Mesenteric fat pad (tissue), 1 donor: ENCODE measurements around the gene RIPOR3. TPM values are rescaled to one million over a fixed set of nuclear protein-coding genes. Genes with fewer than 3 reads are reported as not detected.

ENCODE experiments used
- DNase-seq: peaks from one replicate; pipeline ENCODE4 v3.0.0-alpha.2; 2020; ENCODE audit warnings: low spot score
- long read RNA-seq: library from polyadenylated mRNA; unstranded; transcript quantifications from one replicate; pipeline ENCODE4 v2.0.0, GENCODE V29; 2020
- total RNA-seq: library from RNA; stranded (reverse); fragmentation: NEBNext Ultra II Directional; extraction: Animal tissue kit (Norgen Biotek cat#: 25700); gene quantifications from one replicate; pipeline ENCODE4 v1.2.1, GENCODE V29; 2021
- donor health status: DM: yes; HTN: yes; CAD: no.

The RIPOR3 gene
- 19.7 TPM for total RNA-seq
- long read RNA-seq, full-length matches to known transcripts = 2 of 19 reads
- long read RNA-seq, partial matches to known transcripts = 9 of 19 reads
- long read RNA-seq, other reads (novel, unspliced or antisense) = 8 of 19 reads

DNA sequence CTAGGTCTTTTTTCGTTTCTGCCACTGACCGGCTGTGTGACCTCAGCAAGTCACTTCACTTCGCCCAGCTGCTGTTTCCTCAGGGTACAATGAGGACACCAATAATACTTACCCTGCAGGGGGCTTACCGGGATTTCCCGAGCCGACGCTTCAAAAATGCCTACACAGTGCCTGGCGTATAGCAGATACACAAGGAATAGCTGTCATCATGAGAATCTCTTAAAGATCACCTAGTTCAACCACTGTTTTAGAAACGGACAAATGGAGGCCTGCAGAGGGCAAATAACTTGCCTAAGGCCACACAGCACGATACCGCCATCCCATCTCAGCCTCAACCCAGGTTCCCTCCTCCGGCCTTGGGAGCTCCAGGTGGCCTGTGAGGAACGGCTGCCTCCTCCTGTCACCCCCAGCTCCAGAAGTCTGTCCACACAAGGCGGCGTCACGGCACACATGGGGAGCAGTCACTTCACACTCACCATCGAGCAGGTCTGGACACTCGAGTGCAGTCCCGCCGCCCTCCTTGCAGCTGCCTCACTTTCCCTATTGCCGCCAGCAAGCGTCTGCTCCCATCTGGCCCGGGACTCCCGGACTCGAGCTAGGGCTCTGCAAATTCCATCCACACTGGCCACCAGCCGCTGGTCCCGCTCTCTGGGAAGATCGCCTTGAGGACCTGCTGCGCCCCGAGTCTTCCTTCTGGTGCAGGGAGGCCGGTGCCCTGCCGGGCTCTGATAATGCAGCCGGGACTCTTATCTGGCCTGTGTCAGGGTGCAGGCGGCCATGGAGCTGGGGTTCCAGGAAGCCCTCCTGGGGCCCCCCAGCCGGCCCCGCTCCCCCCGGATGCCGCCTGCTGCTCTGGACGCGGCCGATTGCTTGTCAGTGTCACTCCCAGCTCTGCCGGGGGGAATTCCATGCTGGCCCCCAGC, at the start of gene RIPOR3:
Gene RIPOR3, minus strand, starts transcription at position 893 of the 923 bp plus-strand sequence. Its CDS starts 414 bp downstream, at position 479.
- DNase-seq = no peak

DNA sequence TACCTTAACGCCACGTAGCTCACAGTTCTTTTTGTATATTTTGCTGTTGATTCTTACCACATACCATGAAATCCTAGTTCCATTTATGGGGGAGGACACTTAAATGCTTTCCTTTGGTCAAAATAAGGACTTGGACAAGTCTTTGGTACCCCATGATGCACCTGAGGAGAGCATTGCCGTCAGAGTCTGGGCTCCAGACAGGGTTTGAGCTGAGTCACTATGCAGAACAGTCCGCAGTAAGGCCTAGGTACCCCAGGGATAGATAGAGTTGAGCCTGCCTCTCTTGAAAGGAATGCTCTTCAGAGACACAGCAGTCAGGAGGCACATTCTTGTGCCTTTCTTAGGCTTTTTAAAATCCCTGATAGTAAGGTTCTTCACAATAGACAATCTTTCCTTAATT, 46.0 kb upstream of the RIPOR3 start:
- no peak for DNase-seq

- DNase-seq = no peak
Measured at GRCh38 chr20:50735813-50736212, 44.5 kb upstream of the RIPOR3 start.

DNA sequence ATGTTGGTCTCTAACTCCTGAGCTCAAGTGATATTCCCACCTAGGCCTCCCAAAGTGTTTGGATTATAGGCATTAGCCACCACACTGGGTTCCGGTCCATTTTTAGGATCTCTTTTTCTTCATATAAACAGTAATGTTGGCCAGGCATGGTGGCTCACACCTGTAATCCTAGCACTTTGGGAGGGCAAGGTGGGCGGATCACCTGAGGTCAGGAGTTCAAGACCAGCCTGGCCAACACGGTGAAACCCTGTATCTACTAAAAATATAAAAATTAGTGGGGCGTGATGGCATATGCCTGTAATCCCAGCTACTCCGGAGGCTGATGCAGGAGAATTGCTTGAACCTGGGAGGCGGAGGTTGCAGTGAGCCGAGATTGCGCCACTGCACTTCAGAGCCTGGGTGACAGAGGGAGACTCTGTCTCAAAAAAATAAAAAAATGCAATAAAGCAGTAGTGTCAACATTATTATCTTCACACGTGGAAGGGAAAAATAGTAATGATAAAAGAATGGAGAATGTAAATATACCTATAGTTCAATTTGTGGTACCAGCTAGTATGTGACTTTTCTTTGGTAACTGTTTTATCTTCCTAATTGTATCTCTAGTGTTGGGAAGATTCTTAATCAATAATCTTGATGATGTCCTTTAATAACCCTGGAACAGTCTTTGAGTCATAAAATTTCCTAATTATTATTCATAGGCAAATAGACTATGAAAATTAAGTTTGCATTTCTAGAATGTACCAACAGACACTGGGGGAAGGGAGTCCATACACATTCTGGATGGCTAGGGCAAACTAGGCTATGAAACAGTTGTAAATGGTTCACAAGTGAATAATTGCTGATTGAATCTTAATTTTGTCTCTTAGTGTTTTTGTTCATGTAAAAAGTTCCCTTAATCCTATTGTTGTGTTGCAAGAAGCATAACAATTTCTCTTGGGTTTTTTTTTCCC, 43.7 kb upstream of the RIPOR3 start:
- DNase-seq = no peak

GRCh38 chr20:50733644-50734349, 42.5 kb upstream of the RIPOR3 start:
- no peak for DNase-seq

GRCh38 chr20:50731930-50732690, 40.8 kb upstream of the RIPOR3 start:
- no peak for DNase-seq

GRCh38 chr20:50731055-50731929, 40.0 kb upstream of the RIPOR3 start, which contains the start of gene PARD6B:
TSS of gene PARD6B (plus strand) at chr20:50731580. CDS start at chr20:50731787, 207 bp downstream.
- peak; percentile 98 for DNase-seq

DNA sequence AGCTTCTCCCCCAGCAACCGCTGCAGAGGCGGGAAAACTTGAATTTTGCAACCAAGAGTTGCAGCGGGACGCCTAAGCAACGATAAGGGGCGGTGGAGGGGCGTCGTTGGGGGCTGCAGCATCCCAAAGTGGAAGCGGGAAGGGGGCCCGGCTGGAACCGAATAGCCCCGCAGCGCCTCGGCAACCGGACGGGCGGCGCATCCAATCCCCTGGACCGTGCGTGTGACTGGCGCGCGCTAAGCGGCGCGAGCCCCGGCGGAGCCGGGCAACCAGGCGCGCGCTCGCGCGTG, 39.4 kb upstream of the RIPOR3 start:
- DNase-seq = no peak

DNA sequence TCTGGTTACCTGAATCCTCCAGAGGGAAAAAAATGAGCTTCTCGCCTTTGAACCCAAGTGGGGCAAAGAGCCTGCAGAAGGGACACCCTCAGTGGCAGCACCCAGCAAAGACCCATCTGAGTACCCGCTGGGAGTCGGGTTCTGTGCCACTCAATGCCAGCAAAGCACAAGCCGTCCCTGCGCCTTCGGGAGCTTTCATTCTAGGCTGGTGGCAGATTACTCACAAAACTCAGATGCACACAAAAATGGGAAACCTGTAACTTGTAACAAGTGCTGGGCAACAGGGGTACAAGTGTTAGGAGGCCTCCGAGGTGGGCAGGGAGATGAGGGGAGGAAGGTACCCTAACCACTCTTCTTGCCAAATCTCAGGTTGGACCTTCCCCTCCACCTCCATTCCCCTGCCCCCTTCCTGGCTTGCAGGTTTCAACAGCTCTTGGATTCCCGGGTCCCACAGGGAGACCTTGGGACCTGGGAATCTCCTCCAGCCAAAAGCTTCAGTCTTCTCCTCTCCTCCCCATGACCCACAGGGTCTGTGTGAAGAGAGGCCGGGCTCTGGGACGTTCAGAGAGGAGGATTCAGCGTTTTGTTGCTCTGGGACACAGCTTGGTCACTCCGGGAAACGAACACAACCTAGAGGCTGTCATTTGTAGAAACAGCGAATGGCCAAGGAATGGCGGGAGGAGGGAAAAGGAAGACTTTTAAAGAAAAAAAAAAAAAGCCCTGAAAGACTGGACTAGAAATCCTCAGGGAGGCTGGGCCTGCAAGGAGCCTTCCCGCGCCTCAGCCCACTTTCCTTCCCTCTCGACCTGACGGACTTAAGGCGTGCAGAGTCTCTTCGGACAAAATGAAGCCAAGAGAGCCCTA, 38.8 kb upstream of the RIPOR3 start:
- no peak for DNase-seq

GRCh38 chr20:50728981-50729874, 37.9 kb upstream of the RIPOR3 start:
- no peak for DNase-seq

GRCh38 chr20:50728486-50728980, 37.2 kb upstream of the RIPOR3 start:
- no peak for DNase-seq

GRCh38 chr20:50727792-50728485, 36.6 kb upstream of the RIPOR3 start:
- DNase-seq = no peak

GRCh38 chr20:50726955-50727791, 35.8 kb upstream of the RIPOR3 start:
- DNase-seq = no peak

DNA sequence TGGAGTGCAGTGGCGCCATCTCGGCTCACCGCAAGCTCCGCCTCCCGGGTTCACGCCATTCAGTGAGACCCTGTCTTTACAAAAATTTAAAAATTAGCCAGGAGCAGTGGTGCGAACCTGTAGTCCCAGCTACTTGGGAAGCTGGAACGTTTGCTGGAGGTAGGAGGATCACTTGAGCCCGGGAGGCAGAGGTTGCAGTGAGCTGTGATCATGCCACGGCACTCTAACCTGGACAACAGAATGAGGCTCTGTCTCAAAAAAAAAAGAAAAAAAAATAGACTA, 34.3 kb upstream of the RIPOR3 start:
- no peak for DNase-seq

DNA sequence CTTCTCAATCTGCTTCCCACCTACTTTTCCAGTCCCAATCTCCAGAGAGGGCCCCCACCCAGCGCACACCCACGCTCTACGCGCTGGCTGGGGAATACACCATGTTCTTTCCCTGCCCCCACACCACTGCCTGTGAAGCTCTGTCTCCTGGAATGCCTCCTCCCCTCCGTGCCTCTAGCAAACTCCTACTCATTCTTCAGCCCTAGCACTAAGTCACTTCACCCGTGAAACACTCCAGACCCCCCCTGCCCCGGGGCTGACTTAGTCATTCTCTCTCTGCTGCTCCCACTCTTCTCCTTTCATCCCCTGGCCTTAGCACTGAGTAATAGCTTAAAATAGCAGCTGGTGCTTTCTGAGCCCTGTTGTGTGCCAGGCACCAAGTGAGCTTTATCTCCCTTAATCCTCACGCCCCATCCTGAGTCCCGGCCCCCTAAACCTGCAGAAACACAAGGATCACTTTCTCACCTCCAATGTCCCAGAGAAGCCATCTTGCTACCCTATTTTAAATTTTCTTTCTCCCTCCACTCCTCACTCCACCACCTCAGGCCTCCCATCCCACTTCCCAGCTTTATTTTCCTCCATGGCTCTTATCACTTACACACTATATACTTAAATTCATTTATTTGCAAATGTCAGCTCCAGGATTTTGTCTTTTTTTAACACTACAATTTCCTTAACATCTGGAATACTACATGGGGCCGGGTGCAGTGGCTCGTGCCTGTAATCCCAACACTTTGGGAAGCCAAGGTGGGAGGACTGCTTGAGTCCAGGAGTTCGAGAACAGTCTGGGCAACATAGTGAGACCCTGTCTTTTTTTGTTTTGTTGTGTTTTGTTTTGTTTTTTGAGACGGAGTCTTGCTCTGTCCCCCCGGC, 33.7 kb upstream of the RIPOR3 start:
- peak; percentile 85 for DNase-seq
